Stimulated activated CD4-positive, alpha-beta T cell treated with anti-CD3 and anti-CD28 coated beads, Interleukin-1b, Interleukin-23, amount 100 ng/mL, for 24 hours (primary cell): Measurements from ENCODE around the gene HDGF.
"Not testable (repeated sequence)": the region's sequence is repeated elsewhere in the genome, so short reads cannot be mapped to it uniquely, and the experiment has no call there.

Experiments
- DNase-seq, 4 experiments: peaks; one replicate each; pipeline ENCODE4 v3.0.0-alpha.2; 2020; ENCODE audit warnings: low read depth in 4 of 4, low spot score in 1 of 4

The HDGF gene

DNA sequence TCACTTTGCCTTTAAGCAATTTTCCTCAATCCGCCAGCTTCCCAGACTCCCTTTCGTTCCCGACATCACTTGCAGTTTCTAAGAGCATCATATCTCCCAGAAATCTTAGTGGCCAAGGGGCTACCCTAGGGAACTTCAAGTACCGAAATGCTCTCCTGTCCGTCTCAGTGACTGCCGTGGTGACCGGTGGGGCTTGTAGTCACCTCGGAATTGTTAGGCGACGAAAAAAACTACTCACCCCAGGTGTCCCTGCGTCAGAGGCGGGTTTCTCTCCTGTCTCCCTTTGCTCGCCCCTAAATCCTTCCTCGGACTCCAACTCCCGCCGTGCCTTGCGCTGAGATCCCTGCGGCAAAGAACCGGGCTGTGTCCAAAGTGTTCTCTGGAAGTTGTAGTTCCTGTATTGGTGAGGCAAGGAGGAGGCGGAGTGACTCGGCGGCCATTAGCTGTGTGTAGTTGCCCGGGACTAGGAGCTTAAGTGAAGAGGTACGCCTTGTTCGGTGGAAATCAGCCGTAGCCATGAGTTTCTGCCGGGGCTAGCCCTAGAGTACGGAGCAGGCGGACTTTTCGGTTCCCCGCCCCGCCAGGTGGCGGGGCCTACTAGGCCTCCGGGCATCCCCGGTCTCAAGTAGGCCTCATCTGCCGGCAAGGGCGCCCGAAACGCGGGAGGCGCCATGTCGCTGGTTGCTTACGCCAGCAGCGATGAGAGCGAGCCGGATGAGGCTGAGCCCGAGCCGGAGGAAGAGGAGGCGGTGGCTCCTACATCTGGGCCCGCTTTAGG, 15.8 kb upstream of the HDGF start, which contains the start of gene PRCC:
TSS of gene PRCC (plus strand) at position 435 of the 778 bp plus-strand sequence. CDS start at position 672, 237 bp downstream.
- peak; percentile 81 to 94 (median 89) for DNase-seq

DNA sequence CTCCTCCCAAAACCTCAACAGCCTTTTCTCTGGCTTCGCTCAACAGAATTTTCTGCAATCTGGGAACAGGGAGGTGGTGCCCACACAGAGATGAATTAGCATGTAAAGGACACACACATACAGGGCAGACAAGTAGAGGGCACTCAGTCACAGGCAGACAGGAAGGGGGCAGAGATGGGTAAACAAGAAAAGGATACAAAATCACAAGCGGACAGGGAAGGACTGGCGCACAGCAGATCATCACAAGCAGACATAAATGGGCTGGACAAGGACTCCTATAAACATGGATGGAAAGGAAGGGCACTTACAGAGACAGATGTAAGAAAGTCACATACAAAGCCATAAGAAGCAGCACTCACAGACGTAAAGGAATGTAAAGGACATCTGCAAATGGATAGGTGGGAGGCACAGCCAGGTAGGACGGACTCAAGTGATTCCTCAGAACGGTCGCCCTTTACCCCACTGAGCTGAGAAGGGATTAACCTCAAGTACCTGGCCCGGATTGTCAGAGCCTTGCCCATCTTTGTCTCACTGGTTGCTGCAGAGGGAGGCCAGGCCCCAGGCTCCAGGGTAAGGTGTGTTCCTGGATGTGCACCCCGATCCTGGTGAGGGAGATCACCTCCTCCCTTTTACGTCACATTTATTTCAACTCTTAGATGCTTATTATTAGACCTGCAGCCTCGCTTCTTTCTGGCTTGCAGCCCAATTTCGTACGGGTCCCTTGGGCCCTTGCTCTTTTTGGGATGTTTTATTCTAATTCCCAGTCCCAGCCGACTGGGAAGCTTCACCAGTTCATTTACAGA, 15.0 kb upstream of the HDGF start:
- no peak for DNase-seq

DNA sequence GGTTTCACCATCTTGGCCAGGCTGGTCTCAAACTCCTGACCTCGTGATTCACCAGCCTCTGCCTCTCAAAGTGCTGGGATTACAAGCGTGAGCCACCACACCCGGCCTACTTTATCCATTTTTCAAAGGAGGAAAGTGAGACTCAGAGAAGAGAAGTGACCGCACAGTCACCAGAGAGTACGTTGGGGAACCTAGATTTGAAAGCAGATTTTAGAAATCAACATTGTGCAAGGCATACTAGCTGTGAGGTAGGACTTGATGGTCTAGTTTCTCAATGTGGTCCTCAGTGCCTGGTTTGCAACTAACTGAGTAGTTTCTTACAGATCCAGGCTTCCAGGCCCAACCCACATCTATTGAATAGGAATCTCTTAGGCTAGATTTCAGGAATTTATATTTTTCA, 14.2 kb upstream of the HDGF start:
- no peak for DNase-seq

DNA sequence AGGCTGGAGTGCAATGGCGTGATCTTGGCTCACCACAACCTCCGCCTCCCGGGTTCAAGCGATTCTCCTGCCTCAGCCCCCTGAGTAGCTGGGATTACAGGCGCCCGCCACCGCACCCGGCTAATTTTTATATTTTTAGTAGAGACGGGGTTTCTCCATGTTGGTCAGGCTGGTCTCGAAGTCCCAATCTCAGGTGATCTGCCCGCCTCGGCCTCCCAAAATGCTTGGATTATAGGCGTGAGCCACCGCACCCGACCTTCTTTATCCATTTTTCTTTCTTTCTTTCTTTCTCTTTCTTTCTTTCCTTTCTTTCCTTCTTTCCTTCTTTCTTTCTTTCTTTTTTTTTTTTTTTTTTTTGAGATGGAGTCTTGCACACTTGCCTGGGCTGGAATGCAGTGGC, 13.7 kb upstream of the HDGF start:
- not testable (repeated sequence) for DNase-seq

DNA sequence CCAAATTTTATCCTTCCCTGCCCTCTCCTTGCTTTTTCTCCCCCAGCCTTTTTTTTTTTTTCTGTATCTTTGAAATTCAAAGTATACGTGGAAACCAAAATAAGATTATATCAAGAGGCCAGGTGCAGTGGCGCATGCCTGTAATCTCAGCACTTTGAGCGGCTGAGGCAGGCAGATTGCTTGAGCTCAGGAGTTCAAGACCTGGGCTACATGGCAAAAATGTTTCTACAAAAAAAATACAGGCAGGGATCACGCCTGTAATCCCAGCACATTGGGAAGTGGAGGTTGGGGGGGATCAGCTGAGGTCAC, 9.3 kb upstream of the HDGF start:
- DNase-seq, result no peak

DNA sequence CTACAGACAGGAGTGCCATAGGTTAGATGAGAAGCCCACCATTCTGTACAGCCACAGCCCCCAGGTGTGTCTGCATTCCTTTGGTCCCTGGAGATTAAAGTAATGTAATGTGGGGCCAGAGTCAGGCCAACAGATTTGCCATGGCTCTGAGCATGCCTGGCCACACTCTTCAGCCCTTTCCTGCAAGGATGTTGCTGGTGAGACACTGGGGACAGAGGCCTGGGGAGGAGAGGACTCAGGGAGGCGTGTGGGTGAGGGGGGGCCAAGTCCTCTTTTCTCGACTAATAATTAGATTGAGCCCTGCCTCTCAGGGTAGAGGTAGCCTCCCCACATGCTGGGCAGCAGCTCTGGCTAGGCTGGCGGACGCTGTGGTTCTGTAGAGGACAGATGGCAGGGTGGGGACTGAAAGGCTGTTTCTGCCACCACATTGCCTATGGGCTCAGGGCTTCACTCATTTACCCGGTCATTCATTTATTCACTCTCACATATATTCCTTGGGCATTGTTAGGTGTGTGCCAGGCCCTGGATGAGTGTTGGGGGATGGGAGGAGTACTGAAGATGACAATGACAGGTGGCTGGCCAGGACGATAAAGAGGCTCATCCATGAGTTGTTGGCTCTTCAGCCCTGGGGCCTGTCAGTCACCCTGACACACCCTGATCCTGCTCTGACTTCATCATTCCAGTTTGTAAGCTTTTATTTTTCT, 8.8 kb upstream of the HDGF start:
- no peak for DNase-seq

DNA sequence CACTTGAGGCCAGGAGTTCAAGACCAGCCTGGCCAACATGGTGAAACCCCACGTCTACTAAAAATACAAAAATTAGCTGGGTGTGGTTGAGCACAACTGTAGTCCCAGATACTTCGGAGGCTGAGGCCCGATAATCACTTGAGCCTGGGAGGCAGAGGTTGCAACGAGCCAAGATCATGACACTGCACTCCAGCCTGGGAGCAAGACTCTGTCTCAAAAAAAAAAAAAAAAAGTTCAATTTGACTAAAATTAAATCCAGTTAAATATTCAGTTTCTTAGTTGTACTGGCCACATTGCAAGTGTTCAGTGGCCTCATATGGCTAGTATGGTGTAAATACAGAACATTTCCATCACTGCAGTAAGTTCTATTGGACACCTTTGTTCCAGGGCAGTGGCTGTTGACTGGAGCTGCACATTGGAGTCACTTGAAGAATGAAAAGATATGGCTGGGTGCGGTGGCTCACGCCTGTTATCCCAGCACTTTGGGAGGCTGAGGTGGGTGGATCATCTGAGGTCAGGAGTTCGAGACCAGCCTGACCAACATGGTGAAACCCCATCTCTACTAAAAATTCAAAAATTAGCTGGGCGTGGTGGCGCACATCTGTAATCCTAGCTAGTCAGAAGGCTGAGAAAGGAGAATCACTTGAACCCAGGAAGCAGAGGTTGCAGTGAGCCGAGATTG, 6.2 kb upstream of the HDGF start:
- DNase-seq, result not testable (repeated sequence)

DNA sequence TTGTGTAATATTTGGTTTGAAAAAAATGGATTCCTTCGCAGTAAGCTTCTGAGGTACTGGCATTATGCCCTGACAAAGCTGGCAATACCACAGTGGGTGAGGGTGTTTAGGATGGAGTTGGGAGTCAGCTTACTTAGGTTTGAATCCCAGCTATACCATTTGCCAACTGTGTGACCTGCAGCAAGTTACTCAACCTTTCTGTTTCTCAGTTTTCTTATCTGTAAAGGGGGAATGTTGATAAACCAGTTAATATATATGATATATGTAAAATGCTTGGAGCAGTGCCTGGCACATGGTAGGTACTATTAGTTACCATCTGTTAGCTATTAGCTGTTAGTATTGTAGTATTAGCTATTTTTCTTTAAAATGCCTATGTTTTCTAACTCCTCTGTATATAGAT, 4.9 kb upstream of the HDGF start:
- DNase-seq, result no peak

DNA sequence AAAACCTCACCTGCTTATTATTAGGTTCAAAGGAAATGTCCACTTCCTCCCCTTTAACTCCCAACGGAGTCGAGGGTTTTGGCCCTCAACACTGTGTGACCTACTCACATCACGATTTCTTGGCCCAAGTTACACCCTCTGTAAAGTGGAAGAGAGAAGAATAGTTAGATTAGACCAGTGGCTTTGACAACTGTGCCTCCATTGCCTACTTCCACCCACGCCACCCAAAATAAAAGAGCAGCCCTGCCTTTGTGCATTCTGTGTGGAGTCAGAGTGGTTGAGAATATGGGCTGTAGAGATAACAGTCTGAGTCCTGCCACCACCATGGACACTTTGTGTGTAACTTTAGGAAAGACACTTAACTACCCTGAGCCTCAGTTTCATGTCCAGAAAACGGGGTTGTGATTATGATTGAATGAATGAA, 4.1 kb upstream of the HDGF start:
- no peak for DNase-seq

DNA sequence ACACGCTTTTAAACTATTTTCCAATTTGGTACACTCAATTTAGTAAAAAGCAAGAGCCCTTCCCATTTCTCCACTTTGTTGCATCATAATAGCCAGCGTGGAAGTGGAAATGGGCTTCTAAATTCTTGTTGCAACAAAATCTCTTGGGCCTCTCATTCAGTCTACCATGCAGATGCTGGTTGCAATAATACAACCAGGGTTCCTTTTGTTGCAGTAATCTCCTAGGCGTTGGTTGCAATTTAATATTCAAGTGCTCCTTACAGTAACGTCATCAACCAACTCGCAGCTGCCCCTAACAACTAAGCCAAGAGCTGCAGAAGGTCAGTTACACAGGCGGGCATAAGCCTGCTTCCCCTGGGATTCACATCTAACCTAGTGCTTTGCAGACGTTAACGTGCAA, 2.7 kb upstream of the HDGF start:
- no peak for DNase-seq

DNA sequence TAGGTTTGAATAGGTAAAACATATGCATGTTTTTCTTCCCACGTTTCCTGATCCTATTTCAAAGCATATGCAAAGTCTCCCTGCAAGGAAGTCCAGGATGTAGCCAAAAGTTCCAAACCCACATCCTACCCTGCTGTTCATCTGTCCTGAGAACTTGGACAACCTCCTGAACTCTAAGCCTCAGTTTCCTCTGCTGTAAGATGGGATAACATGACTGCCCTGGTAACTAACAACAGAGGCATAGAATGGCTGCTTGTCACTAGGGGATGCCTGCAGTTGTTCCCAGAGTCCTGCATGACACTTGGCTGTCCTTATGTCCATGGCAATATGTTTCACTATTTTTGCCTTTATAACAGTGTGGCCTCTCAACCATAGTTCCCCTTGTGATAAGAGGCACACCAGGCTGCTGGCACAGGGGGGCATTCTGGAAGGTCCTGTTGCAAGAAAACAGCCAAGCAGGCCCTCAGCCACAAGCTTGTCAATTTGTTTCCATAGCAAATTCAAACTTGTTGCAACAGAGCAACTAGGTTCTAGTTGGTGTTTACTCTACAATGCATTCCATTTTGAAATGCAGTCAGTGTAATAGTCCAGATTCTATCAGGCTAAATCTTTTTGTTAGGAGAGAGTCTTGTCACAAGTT, 1.5 kb upstream of the HDGF start:
- no peak for DNase-seq

DNA sequence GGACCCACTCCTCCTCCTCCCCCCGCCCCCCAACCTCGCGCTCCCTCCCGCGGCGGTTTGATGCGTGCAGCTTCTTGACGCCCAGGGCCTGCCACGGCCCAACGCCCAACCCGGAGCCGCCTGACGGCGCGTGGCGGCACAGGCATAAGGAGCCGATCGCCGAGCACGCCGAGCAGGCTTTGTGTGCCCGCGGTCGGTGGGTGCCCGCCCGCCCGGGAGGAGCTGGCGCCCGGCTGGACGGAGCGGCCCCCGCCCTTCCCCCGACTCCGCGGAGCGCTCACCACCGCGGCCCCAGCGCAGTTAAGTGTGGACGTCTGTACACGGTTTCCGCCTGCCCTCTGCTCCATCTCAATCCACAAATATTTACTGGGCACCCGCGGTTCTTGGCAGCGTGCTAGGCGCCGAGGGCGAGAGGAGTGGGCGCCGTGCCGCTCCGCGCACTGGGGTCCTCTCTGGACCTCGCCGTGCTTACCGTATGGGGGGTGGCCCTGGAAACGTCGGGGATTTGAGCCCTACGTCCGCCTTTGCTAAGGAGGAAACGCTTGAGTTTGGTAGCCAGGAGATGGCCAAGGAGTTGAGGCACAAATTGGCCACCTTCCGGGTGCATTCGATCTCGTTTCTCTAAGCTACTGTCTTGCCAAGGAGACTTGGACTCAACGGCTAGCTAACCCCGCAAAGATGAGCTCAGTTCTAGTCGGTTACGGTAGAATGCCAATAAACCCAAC, 444 bp upstream of the HDGF start:
- DNase-seq, result peak; percentile 91 to 98 (median 94)

DNA sequence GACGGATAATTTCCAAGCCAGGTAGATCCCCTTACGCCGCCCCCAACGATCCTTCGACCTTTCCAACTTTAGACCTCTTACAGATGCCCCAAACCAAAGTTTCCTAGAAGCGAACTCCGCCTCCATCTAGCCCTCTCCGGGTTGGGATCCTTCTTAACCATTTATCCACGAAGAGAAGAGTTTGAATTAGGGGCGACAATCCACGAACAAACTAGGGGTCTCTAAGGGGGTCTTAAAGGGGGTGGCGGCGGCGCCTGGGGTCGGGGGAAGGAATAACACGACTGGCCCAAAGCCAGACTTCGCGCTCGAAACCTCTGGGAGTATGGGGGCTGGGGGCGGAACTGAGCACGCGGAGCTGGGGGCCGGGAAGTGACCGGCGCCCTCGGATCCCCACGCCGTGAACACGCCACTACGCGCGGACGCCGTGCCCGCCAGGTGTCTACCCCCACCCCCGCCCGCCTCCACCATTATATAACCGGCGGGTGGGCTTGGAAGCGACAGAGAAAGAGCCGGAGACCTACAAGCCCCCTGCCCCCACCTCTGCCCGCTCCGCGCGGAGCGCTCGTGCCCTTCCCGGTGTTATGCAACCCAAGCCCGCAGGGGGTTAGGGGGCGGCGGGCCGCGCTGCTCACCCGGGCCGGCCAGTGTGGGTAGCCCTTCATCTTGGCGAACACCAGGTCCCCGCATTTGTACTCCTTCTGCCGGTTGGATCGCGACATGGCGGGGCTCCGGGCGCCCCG, 594 bp downstream of the HDGF start:
- DNase-seq, result no peak

DNA sequence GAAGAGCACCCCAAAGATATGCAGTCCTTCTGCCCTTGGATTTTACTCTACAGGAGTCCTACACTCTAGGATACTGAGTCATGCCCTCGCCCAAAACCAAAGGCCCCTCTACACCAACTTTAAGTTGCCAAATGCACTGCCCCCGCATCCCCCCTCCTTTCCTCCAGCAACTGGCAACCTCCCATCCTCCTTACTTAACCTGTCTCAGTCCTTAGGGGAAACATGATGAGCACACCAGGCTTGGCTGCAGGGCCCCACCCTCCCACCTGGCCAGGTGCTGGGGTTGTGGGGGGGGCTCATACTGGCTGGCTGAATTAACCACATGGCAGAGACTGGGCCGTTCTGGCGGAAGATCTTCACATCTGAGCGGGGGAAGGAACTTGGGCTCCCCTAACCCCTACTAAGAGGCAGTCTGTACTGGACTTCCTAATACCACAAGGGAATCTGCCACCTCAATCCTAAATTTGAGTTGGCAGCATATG, 1.2 kb downstream of the HDGF start:
- no peak for DNase-seq

DNA sequence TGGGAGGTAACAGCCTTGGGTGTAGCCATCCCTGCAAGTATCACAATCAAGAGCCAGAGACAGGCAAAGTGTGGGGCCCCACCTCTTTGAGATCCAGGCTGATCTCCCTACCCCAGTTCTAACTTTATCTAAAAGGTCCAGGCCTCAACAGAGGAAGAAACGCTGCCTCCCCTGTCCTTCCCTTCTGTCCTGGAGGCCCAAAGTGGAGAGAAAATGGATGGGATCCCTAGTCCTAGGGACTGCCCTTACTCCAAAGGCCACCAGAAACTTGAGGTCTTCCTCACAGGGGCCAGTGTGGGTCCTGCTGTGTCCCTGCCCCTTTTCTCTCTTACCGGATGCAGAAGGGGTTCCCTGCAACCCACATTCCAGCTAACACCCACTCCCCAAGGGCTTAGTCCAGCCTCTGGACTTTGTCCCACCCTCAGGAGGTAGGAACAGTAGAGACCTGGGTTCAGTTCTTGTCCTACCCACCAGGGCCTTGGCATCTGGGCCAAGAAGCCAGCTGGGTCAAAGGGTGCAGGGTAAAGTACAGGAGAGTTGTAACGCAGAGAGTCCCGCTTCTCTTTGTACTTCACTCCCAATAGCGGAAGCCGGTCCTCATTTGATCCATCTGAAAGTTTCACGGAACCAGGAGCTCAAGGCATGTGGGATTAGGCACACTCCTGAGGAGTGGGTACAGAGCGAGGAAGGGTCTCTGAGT, 1.9 kb downstream of the HDGF start:
- DNase-seq, result no peak

DNA sequence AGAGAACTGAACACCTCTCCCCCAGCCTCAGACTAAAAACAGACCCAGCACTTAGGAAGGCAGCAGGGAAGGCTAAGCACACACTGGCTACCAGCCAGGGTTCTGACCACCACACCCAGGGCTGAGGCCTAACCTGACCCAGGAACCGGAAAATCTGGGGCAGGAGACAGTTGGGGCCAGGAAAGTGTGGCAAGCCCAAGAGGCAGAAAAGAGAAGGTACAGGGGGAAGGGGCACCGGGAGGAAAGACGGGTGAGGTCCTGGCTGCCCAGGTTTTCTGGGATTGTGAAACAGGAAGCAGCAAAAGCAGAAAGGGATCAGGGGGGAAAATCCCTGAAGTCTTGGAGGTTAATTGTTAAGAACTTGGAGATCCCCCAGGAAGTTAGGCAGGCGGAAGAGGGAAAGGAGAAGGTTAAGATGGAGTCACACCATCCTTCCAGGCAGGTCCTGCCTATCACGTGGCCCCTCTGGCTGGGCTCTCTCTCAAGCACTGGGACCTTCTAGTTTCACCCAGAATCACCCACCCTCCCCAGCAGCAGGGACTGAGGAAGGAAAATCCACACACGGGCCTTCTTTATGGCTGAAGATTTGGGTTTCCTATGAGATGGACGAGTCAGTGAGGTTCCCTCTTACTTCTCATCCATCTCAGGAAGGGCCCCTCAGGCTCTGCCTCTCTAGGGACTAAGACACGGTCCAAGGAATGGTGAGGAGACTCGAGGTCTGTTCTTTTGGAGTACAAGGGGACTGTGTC, 2.6 kb downstream of the HDGF start:
- DNase-seq, result no peak

DNA sequence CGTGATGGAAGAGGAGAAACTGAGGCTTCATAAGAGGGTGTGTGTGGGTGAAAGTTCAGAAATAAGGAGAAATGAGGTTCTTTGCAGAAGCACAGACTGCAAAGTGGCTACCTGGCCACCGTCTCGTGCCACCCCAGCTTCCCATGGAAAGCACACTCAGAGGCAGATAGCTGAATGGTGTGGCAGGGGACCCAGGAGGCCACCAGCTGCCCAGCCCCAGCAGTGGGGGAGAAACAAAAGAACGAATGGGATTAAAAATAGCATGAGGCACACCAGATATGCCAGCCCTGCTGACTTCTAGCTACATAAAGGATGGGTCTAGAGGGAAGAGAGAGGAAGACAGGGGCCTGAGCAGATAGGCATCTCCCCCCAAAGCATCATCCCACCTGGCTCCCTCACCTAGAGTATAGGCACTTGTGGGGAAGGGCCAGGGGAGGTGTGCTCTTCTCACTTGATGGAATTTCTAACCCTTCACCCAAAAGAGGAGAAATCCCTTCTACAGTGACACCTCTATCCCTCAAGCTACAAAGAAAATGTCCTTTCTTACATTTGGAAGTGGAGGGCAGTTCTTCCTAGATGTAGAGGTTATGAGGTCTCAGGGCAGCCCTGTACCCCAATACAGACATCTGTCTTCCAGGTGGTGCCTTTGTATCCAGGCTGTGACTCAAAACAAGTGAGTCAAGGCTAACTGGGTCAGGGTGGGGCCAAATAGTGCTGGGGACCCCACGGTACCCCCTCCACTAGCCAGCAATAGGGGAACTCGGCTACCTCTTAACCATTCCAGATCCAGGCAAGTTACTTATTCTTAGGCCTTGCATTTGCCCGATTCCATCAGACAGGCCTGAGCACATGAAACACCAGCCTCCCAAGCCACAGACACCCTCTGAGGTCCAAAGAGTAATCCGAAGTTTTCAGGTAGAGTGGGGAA, 3.5 kb downstream of the HDGF start:
- DNase-seq, result no peak
